ENCODE results near the gene PXDN. TPM values are rescaled to one million over a fixed set of nuclear protein-coding genes. Genes with fewer than 3 reads are reported as not detected.
"Not testable (repeated sequence)": the region's sequence is repeated elsewhere in the genome, so short reads cannot be mapped to it uniquely, and the experiment has no call there.

Gene PXDN
- polyA plus RNA-seq, 6 donors from 2014 or later, result 1.3 TPM; not detected in 4

DNA sequence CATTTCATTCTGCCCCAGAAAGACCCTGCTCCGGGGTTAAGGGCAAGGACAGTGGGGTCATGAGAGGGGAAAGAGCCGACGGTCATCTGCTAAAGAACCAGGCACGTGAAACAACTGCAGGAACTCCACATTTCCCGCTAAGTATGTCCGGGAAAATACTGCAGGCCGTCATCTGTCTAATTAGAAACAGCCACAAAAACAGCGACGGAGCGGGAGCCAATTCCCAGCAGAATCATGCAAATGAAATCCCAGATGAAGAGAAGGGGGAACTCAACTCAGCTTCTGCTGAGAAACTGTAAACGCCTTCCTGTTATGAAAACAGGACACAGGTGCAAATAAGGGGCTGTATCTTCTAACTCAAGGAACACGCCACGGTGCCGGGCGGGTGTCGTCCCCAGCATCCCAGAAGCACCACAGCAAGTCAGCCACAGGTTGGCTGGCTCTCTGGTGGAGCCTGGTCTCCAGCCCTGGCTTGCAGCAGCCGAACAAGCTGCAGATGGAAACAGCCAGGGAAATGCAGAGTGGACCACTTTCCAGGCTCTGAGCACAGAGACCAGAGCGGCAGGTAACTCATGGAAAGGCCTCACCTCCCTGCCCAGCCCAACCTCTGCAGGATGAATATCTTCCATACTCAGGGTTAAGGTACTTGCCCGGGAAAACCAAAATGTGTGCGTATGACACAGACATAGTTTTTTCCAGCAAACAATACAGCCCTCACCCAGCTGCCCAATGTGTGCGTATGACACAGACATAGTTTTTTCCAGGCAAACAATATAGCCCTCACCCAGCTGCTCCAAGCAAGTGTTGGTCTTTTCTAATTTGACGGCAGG is 28.9 kb downstream of the PXDN start:
- H3K4me3 Mint-ChIP-seq, result no peak overlapping the region
- no peak for DNase-seq
- peaks cover 0 to 14% (median 6%) of the 10 kb centered on the region in 3 donors for H3K4me1 Mint-ChIP-seq
- peak in 1 of 2 donors; percentile 18 for ATAC-seq (ENCODE audit: low read depth in 2 of 2)
- H3K9me3 Mint-ChIP-seq, result peaks cover 0 to 11% (median 0%) of the 10 kb centered on the region in 7 donors
- no peaks in the 10 kb centered on the region for H3K36me3 Mint-ChIP-seq
- peaks cover 19 to 26% (median 23%) of the 10 kb centered on the region in 3 donors for H3K27me3 Mint-ChIP-seq
- no peak overlapping the region for H3K27ac Mint-ChIP-seq

DNA sequence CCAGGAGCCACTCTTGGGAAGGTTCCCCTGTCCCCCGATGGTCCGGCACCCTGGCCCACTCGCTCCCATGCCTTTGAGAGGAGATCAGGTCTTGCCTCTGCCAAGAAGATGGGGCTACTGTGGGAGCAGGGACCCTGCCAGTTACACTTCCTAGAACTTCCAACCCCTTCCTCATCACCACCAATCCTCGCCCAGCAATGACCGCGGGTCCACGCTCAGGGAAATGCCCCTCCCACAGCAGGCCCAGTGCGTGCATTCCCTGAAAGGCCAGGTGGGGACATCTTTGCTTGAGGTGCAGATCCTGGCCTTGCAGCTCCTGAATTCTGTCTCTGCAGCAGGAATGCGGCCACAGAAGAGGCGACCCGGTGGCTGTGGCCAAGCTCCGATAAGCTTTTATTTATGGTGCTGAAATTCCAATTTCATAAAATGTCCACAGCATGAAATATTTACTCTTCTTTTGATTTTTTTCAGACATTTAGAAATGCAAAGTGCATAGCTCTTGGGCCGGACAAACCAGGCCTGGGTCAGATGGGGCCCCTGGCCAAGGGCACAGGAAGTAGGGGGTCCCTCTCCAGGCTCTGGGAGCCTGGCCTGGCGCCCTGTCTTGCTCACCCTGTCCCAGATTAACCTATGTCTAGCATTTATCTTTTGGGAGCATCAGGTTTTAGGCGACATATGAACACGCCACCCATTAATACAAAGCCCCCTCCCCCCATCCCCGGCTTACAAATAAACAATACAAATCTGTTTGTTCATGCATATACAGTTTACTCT is 29.8 kb downstream of the PXDN start:
- no peak overlapping the region for H3K27ac Mint-ChIP-seq
- DNase-seq, result no peak
- H3K4me3 Mint-ChIP-seq, result no peak overlapping the region
- peaks cover 0 to 11% (median 0%) of the 10 kb centered on the region in 7 donors for H3K9me3 Mint-ChIP-seq
- H3K4me1 Mint-ChIP-seq, result peaks cover 0 to 14% (median 6%) of the 10 kb centered on the region in 3 donors
- no peaks in the 10 kb centered on the region for H3K36me3 Mint-ChIP-seq
- peaks cover 19 to 25% (median 20%) of the 10 kb centered on the region in 3 donors for H3K27me3 Mint-ChIP-seq
- no peak for ATAC-seq (ENCODE audit: low read depth in 2 of 2)

DNA sequence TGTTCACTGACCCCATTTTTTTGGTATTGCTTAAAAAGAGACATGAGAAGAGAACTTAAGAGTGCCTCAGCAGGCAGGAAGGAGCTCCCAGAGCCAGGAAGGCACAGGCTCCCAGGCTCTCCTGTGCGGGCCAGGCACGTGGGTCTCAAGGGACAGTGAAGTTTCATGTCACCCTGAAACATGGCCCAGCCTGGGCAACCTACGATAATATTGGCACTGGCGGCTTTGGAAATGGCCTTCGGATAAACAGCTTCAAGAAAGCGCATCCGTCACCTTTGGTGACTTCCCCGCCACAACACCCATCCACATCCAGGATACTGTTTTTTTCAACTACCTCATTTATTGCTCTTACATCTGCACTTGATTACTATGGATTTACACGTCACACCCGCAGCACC is 30.5 kb downstream of the PXDN start:
- H3K4me3 Mint-ChIP-seq, result peak overlapping the region in 1 of 8 donors; percentile 37
- H3K27me3 Mint-ChIP-seq, result peaks cover 19 to 29% (median 20%) of the 10 kb centered on the region in 3 donors
- DNase-seq, result no peak
- H3K9me3 Mint-ChIP-seq, result peaks cover 0 to 11% (median 0%) of the 10 kb centered on the region in 7 donors
- ATAC-seq (ENCODE audit: low read depth in 2 of 2), result no peak
- no peak overlapping the region for H3K27ac Mint-ChIP-seq
- peaks cover 0 to 14% (median 6%) of the 10 kb centered on the region in 3 donors for H3K4me1 Mint-ChIP-seq
- no peaks in the 10 kb centered on the region for H3K36me3 Mint-ChIP-seq

DNA sequence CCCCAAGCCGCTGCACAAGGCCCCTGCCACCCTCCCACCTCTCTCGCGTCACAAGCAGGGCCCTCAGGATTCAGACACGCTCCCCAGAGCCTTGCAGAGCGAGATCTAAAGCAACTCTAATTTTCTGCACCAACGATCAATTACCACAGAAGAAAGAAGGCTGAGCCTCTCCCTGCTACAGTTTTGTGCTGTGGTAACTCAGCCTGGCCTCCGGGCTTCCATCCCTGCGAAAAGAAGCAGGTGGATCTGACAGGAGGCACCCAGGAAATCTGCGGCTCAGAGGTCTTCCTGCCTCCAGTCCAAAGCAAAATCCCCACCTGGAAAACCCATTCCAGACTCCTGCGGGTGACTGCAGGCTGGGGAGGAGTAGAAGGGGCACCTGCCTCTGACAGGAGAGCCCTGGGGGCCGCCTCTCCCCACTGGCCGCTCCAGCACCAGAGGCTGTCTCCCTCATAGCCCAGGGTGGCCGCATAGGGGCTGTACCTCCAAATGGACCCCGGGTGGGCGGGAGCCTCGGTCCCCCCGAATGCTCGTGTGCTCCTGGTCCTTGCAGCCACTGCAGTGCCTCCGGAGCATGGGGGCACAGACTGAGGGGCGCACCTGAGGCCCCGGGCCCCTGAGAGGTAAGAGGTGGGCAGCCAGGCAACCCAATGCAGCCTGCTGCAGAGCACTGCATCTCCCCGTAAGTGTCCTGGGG is 31.0 kb downstream of the PXDN start:
- Mint-ChIP-seq H3K4me1 (peaks cover 0 to 14% (median 6%) of the 10 kb centered on the region in 3 donors), H3K27ac (no peak overlapping the region), H3K4me3 (peak overlapping the region in 1 of 8 donors; percentile 37), H3K27me3 (peaks cover 18 to 29% (median 20%) of the 10 kb centered on the region in 3 donors), H3K9me3 (peaks cover 0 to 9% (median 0%) of the 10 kb centered on the region in 7 donors), H3K36me3 (no peaks in the 10 kb centered on the region)
- no peak for DNase-seq
- ATAC-seq (ENCODE audit: low read depth in 2 of 2), result no peak

DNA sequence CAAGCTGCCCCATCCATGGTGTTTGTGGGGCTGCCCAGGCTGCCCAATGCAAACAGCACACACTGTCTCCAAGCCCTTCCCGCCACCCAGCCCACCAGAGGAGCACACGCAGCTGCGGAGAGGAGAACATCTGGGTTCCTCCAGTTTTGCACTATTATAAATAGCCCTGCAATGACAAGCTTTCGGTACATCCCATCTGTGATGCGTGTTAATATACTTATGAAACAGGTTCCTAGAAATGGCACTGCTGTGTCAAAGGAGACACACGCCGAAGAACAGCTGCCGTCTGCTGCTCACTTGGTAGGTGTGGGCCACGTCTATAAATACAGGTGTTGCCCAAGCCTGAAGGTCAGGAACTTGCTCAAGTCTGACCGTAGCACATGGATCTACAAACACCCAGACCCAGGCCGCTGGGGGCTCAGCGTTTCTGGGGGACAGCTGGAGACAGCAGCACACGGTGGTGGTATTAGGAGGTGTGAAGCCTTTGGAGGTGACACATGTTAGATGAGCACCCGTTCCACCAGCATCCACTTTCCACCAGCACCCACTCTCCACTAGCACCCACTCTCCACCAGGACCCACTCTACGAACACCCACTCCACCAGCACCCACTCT is 34.3 kb downstream of the PXDN start:
- Mint-ChIP-seq H3K27me3 (peaks cover 20 to 25% (median 22%) of the 10 kb centered on the region in 3 donors), H3K36me3 (no peaks in the 10 kb centered on the region), H3K9me3 (no peaks in the 10 kb centered on the region), H3K27ac (no peak overlapping the region), H3K4me1 (peaks cover 8 to 21% (median 15%) of the 10 kb centered on the region in 3 donors), H3K4me3 (no peak overlapping the region)
- ATAC-seq (ENCODE audit: low read depth in 2 of 2) (no peak), DNase-seq (no peak)

DNA sequence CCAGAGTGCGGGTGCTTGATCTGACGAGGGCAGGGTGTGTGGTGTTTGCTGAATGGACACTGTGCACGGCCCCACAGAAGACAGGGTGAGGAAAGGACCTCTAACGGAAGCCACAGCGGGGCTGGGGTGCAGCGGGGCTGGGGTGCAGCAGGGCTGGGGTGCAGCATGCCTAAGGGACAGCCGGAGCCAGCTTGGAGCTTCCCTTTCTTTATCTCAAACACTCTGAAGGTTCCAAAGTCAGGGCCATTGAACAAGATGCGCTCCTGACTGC is 35.0 kb downstream of the PXDN start:
- Mint-ChIP-seq H3K4me3 (no peak overlapping the region), H3K4me1 (peaks cover 8 to 13% (median 11%) of the 10 kb centered on the region in 3 donors), H3K27ac (no peak overlapping the region), H3K36me3 (no peaks in the 10 kb centered on the region), H3K9me3 (no peaks in the 10 kb centered on the region), H3K27me3 (peaks cover 18 to 25% (median 21%) of the 10 kb centered on the region in 3 donors)
- no peak for ATAC-seq (ENCODE audit: low read depth in 2 of 2)
- DNase-seq, result no peak

DNA sequence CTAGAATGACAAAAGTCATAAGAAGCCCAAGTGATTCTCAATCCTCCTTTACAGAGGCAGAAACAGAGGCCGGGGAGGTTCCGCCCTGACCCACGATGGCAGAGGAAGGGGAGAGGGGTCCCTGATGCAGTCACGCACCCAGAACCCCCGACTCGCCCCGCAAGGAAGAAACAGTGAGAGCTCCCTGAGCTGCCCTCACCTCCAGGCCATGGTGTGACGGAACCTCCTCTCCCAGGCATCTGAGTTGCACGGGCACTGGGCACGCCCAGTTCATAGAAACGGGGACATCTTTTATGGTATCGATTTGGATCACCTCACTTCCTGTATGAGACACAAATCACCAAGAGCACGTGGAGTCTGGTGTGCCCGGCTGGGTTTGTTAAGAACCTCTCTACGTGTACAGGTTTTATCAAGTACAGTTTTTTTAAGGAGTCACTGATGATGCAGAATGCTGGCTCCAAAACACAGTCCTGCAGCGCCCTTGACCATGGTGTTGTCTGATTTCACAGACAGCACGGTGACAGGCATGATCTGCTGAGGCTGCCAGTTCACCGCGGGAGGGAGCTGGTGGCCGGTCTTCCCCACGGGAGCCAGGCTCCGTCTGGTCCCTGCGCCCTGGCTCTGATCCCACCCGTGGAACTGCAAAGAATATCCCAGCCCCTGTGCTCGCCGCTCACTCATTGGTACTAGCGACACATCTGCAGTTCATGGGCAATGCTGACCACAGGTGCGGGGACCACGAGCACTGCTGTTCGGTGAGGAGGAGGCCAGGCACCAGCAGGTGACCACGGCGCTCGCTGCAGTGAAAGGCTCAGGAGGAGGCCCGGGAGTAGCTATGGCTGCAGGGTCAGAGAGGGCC is 35.6 kb downstream of the PXDN start:
- DNase-seq (no peak), ATAC-seq (ENCODE audit: low read depth in 2 of 2) (no peak)
- no peaks in the 10 kb centered on the region for H3K9me3 Mint-ChIP-seq
- peaks cover 8 to 11% (median 9%) of the 10 kb centered on the region in 3 donors for H3K4me1 Mint-ChIP-seq
- peaks cover 14 to 21% (median 17%) of the 10 kb centered on the region in 3 donors for H3K27me3 Mint-ChIP-seq
- H3K27ac Mint-ChIP-seq, result no peak overlapping the region
- no peaks in the 10 kb centered on the region for H3K36me3 Mint-ChIP-seq
- H3K4me3 Mint-ChIP-seq, result peak overlapping the region in 1 of 8 donors; percentile 53

DNA sequence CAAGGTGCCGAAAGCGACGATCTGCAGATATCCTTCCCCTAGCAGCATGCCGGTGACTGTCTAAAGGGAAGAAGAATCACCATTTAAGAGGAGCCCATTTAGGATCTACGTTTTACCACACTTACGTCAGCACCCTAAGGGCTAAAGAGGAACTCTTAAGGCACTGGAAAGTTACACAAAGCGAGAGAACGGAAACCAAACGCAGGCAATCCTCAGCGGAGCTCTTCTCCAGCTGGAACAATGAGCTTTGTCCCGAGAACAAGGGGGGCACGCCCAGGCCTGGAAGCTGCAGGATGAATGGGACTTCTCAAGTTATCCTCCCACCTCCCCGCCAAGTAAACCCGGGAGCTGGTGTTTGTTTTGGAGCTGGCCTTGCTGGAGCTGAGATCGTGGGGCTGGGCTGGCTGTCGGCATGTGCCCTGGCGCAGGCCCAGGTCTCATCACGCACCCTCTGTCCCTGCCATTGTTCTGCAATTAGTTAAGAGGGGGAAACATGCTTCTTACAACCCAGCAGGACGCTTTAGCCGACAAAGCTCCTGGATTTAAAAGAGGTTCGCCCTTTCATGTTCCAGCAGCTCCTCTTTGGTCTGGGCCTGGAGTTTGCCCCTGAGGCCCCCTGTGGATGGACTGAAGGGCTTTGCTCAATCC is 36.4 kb downstream of the PXDN start:
- Mint-ChIP-seq H3K36me3 (no peaks in the 10 kb centered on the region), H3K9me3 (no peaks in the 10 kb centered on the region), H3K27ac (peak overlapping the region in 1 of 6 donors; percentile 34), H3K4me3 (peak overlapping the region; percentile 1 to 76 (median 48)), H3K27me3 (peaks cover 14 to 21% (median 17%) of the 10 kb centered on the region in 3 donors), H3K4me1 (peaks cover 8 to 11% (median 9%) of the 10 kb centered on the region in 3 donors)
- DNase-seq (peak; percentile 26), ATAC-seq (ENCODE audit: low read depth in 2 of 2) (peak; percentile 90 to 93)

DNA sequence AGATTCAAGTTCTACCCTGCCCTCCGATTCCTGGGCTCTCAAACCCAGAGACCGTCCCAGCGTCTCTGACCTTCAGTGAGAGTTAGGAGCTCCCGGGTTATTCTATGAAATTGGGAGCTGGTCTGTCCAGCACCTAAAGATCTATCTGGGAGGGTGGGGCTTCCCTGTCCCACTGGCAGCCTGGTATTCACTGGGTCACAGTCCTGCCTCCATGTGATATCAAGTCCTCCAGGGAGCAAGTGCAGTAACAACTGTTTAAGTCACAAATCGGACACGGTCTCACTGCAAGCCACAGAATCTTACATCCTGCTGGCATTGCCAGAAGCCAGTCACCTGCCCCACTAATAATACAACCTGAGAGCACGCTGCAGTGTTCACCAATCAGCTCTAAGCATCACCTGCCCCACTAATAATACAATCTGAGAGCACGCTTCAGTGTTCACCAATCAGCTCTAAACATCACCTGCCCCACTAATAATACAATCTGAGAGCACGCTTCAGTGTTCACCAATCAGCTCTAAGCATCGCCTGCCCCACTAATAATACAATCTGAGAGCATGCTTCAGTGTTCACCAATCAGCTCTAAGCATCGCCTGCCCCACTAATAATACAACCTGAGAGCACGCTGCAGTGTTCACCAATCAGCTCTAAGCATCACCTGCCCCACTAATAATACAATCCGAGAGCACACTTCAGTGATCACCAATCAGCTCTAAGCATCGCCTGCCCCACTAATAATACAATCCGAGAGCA is 38.0 kb downstream of the PXDN start:
- Mint-ChIP-seq H3K4me1 (peaks cover 8 to 11% (median 9%) of the 10 kb centered on the region in 3 donors), H3K27me3 (peaks cover 0 to 13% (median 5%) of the 10 kb centered on the region in 3 donors)
- H3K9me3 Mint-ChIP-seq; ATAC-seq (ENCODE audit: low read depth in 2 of 2); H3K36me3 Mint-ChIP-seq; DNase-seq; H3K4me3 Mint-ChIP-seq; H3K27ac Mint-ChIP-seq: not testable (repeated sequence)

DNA sequence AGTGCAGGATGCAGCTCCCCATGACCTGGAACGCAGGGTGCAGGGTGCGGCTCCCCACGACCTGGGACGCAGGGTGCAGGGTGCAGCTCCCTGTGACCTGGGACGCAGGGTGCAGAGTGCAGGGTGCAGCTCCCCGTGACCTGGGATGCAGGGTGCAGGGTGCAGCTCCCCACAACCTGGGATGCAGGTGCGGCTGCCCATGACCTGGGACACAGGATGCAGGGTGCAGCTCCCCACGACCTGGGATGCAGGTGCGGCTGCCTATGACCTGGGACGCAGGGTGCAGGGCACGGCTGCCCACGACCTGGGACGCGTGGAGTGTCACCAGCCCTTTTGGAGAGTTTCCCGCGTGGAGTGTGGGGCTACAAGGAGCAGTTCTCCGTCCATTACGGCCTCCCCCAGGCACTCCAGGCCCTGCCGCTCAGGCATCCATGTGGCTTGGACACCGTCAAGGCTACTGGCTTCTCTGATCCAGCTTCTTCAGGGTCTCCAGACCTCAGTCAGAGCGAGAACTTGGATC is 38.7 kb downstream of the PXDN start:
- Mint-ChIP-seq H3K27me3 (peaks cover 0 to 13% (median 4%) of the 10 kb centered on the region in 3 donors), H3K36me3 (no peaks in the 10 kb centered on the region), H3K9me3 (no peaks in the 10 kb centered on the region), H3K4me1 (peaks cover 8 to 11% (median 9%) of the 10 kb centered on the region in 3 donors), H3K4me3 (no peak overlapping the region), H3K27ac (peak overlapping the region in 1 of 6 donors; percentile 19)
- ATAC-seq (ENCODE audit: low read depth in 2 of 2), result no peak
- DNase-seq, result no peak
